Lower leg skin (tissue), 3 donors: ENCODE results near the gene LRG1.

Experiments
- CTCF ChIP-seq, 3 donors: fragments of 450-650 bp; IDR thresholded peaks; one replicate each; pipeline ENCODE4 v1.5.1; 2016; ENCODE audit warnings: antibody characterized with exemption in 3 of 3, mild to moderate bottlenecking in 3 of 3, moderate library complexity in 2 of 3
- POLR2A ChIP-seq, 2 donors: fragments of 450-650 bp; IDR thresholded peaks; one replicate each; pipeline ENCODE4 v1.6.1; 2016 to 2017; ENCODE audit warnings: antibody characterized with exemption in 2 of 2, mild to moderate bottlenecking in 1 of 2, moderate library complexity in 1 of 2

GRCh38 chr19:4579389-4579788 lies 39.6 kb upstream of the LRG1 start:
- TF ChIP-seq CTCF (IDR thresholded peaks at IDR 0.05) = no peak
- TF ChIP-seq POLR2A (IDR thresholded peaks at IDR 0.05) = no peak
